Neuronal stem cell (in vitro differentiated cells): ENCODE results near the gene CHPF2.

ENCODE experiments used
- DNase-seq: peaks from one replicate; pipeline ENCODE4 v3.0.0-alpha.2; 2013; ENCODE audit warnings: low spot score
- H2AFZ ChIP-seq: one replicate; pipeline ENCODE4 v1.6.1; 2013; ENCODE audit warnings: mild to moderate bottlenecking, low read length, inconsistent platforms
- H2AK5ac ChIP-seq: 2 replicates; pipeline ENCODE4 v1.6.1; 2013; ENCODE audit warnings: low read depth, mild to moderate bottlenecking, inconsistent platforms, low read length, moderate library complexity, mixed read lengths
- H2BK120ac ChIP-seq: 2 replicates; pipeline ENCODE4 v1.6.1; 2013; ENCODE audit warnings: low read depth, mild to moderate bottlenecking, inconsistent platforms, low read length, moderate library complexity, mixed read lengths
- H2BK12ac ChIP-seq: one replicate; pipeline ENCODE4 v1.6.1; 2013; ENCODE audit warnings: low read length, inconsistent platforms
- H2BK15ac ChIP-seq: 2 replicates; pipeline ENCODE4 v1.6.1; 2013; ENCODE audit warnings: mild to moderate bottlenecking, low read length, inconsistent platforms, mixed read lengths
- H2BK5ac ChIP-seq: one replicate; pipeline ENCODE4 v1.6.1; 2013; ENCODE audit warnings: inconsistent platforms, mild to moderate bottlenecking, low read length, moderate library complexity
- H3K14ac ChIP-seq: one replicate; pipeline ENCODE4 v1.6.1; 2013; ENCODE audit warnings: low read length, inconsistent platforms
- H3K18ac ChIP-seq: 2 replicates; pipeline ENCODE4 v1.6.1; 2013; ENCODE audit warnings: low read length, inconsistent platforms
- H3K23ac ChIP-seq: 2 replicates; pipeline ENCODE4 v1.6.1; 2013; ENCODE audit warnings: low read depth, mild to moderate bottlenecking, mixed read lengths, low read length, inconsistent platforms; ENCODE audit not compliant: poor library complexity
- H3K27ac ChIP-seq: replicated peaks from 3 replicates; pipeline ENCODE4 v1.5.1; 2013; ENCODE audit warnings: low read length, inconsistent platforms
- H3K27me3 ChIP-seq, 3 experiments: 2 replicates each; pipeline ENCODE4 v1.6.1; 2013; ENCODE audit warnings: low read length in 3 of 3, mild to moderate bottlenecking in 2 of 3, inconsistent platforms in 1 of 3, low read depth in 1 of 3, mixed read lengths in 1 of 3, moderate library complexity in 1 of 3; ENCODE audit not compliant: control insufficient read depth in 3 of 3, insufficient read depth in 3 of 3
- H3K36me3 ChIP-seq, 2 donors: replicated peaks in 1 of 2; 2 replicates each; pipeline ENCODE4 v1.6.1; 2013; ENCODE audit warnings: low read length in 2 of 2; ENCODE audit not compliant: control insufficient read depth in 2 of 2, insufficient read depth in 2 of 2
- H3K4ac ChIP-seq: 2 replicates; pipeline ENCODE4 v1.6.1; 2013; ENCODE audit warnings: inconsistent platforms, mild to moderate bottlenecking, low read length, moderate library complexity
- H3K4me1 ChIP-seq, 2 donors: 1 replicate in 1 of 2; 2 replicates in 1 of 2; pipeline ENCODE4 v1.6.1; 2013; ENCODE audit warnings: low read length in 2 of 2, low read depth in 1 of 2; ENCODE audit not compliant: control insufficient read depth in 2 of 2, insufficient read depth in 1 of 2
- H3K4me2 ChIP-seq: one replicate; pipeline ENCODE4 v1.6.1; 2013; ENCODE audit warnings: mild to moderate bottlenecking, low read length, inconsistent platforms; ENCODE audit not compliant: insufficient read depth, poor library complexity, severe bottlenecking
- H3K4me3 ChIP-seq, 2 donors: 2 replicates each; pipeline ENCODE4 v1.5.1; 2013; ENCODE audit warnings: low read length in 2 of 2, mild to moderate bottlenecking in 2 of 2, inconsistent platforms in 1 of 2, moderate library complexity in 1 of 2
- H3K79me1 ChIP-seq: one replicate; pipeline ENCODE4 v1.6.1; 2013; ENCODE audit warnings: low read depth, mild to moderate bottlenecking, inconsistent platforms, low read length, moderate library complexity
- H3K9ac ChIP-seq: one replicate; pipeline ENCODE4 v1.6.1; 2013; ENCODE audit warnings: mild to moderate bottlenecking, low read depth, low read length, inconsistent platforms; ENCODE audit not compliant: poor library complexity
- H3K9me3 ChIP-seq, 2 donors: replicated peaks in 1 of 2; 2 replicates each; pipeline versions ENCODE3 to v1.6.1; 2013; ENCODE audit warnings: low read length in 2 of 2, mild to moderate bottlenecking in 2 of 2, inconsistent platforms in 1 of 2, low read depth in 1 of 2, mixed read lengths in 1 of 2, moderate library complexity in 1 of 2; ENCODE audit not compliant: control insufficient read depth in 2 of 2, insufficient read depth in 1 of 2
- H4K8ac ChIP-seq: one replicate; pipeline ENCODE4 v1.6.1; 2013; ENCODE audit warnings: low read depth, mild to moderate bottlenecking, inconsistent platforms, low read length, moderate library complexity
- H4K91ac ChIP-seq: one replicate; pipeline ENCODE4 v1.6.1; 2013; ENCODE audit warnings: low read length, low read depth, mild to moderate bottlenecking, inconsistent platforms; ENCODE audit not compliant: poor library complexity
- WGBS, 2 donors: extraction: QIAGEN DNeasy Blood & Tissue Kit; methylation state at CpG; one replicate each; pipeline ENCODE4 v1.1.7; 2013; ENCODE audit warnings: missing lambda C conversion rate in 2 of 2, mixed read lengths in 1 of 2; ENCODE audit not compliant: insufficient read length in 2 of 2, insufficient replicate concordance in 1 of 2; ENCODE audit errors: extremely low coverage in 2 of 2; 5-methylcytosine and 5-hydroxymethylcytosine counted together

Gene CHPF2

GRCh38 chr7:151260471-151260870 is 28.2 kb downstream of the CHPF2 start:
- Histone ChIP-seq H2AK5ac (no peak overlapping the region), H3K4ac (no peak overlapping the region), H3K14ac (no peak overlapping the region), H3K27me3 (peaks cover 0 to 30% (median 0%) of the 10 kb centered on the region in 3 experiments), H3K23ac (no peak overlapping the region), H2BK5ac (no peak overlapping the region), H2BK12ac (no peak overlapping the region), H3K9ac (no peak overlapping the region), H4K91ac (peak overlapping the region; percentile 38), H3K27ac (no peak overlapping the region), H2BK120ac (no peak overlapping the region), H4K8ac (no peak overlapping the region), H2BK15ac (no peak overlapping the region), H3K79me1 (peaks cover 1% of the 10 kb centered on the region), H3K18ac (peak overlapping the region; percentile 20), H3K4me3 (peak overlapping the region in 1 of 2 donors; percentile 53), H2AFZ (no peak overlapping the region), H3K4me2 (no peak overlapping the region), H3K9me3 (no peaks in the 10 kb centered on the region), H3K36me3 (no peaks in the 10 kb centered on the region), H3K4me1 (no peaks in the 10 kb centered on the region)
- no peak for DNase-seq
- WGBS, 2 donors: no CpG with 5 or more reads among the region's 11 CpGs

GRCh38 chr7:151260883-151261282 is 28.6 kb downstream of the CHPF2 start:
- H3K4me1 ChIP-seq: no peaks in the 10 kb centered on the region
- no peak overlapping the region for H2BK15ac ChIP-seq
- no peak overlapping the region for H4K91ac ChIP-seq
- no peak overlapping the region for H3K18ac ChIP-seq
- no peak overlapping the region for H3K27ac ChIP-seq
- no peak overlapping the region for H3K9ac ChIP-seq
- H2BK5ac ChIP-seq: no peak overlapping the region
- no peak overlapping the region for H4K8ac ChIP-seq
- H3K9me3 ChIP-seq: no peaks in the 10 kb centered on the region
- peak overlapping the region in 1 of 2 donors; percentile 25 for H3K4me3 ChIP-seq
- no peak overlapping the region for H2AFZ ChIP-seq
- H3K79me1 ChIP-seq: peaks cover 1% of the 10 kb centered on the region
- H2BK12ac ChIP-seq: no peak overlapping the region
- H2BK120ac ChIP-seq: no peak overlapping the region
- no CpG with 5 or more reads among the region's 8 CpGs for WGBS, 2 donors
- H2AK5ac ChIP-seq: no peak overlapping the region
- no peak for DNase-seq
- no peak overlapping the region for H3K4ac ChIP-seq
- H3K27me3 ChIP-seq: peaks cover 0 to 28% (median 0%) of the 10 kb centered on the region in 3 experiments
- H3K4me2 ChIP-seq: no peak overlapping the region
- no peak overlapping the region for H3K23ac ChIP-seq
- H3K14ac ChIP-seq: no peak overlapping the region
- H3K36me3 ChIP-seq: no peaks in the 10 kb centered on the region

GRCh38 chr7:151261529-151261928 is 29.2 kb downstream of the CHPF2 start:
- Histone ChIP-seq H2BK5ac (no peak overlapping the region), H3K9ac (no peak overlapping the region), H3K27me3 (peaks cover 0 to 24% (median 0%) of the 10 kb centered on the region in 3 experiments), H3K23ac (no peak overlapping the region), H3K9me3 (no peaks in the 10 kb centered on the region), H4K8ac (no peak overlapping the region), H2AFZ (no peak overlapping the region), H2BK15ac (no peak overlapping the region), H3K14ac (no peak overlapping the region), H2BK120ac (no peak overlapping the region), H3K4me2 (no peak overlapping the region), H3K4me1 (no peaks in the 10 kb centered on the region), H3K4me3 (no peak overlapping the region), H2BK12ac (no peak overlapping the region), H3K18ac (no peak overlapping the region), H3K79me1 (no peaks in the 10 kb centered on the region), H2AK5ac (no peak overlapping the region), H4K91ac (no peak overlapping the region), H3K36me3 (no peaks in the 10 kb centered on the region), H3K4ac (no peak overlapping the region), H3K27ac (no peak overlapping the region)
- DNase-seq: no peak
- WGBS, 2 donors: no CpG with 5 or more reads among the region's 10 CpGs

GRCh38 chr7:151264615-151265014 is 32.3 kb downstream of the CHPF2 start:
- no peaks in the 10 kb centered on the region for H3K79me1 ChIP-seq
- H3K4me3 ChIP-seq: peak overlapping the region in 1 of 2 donors; percentile 30
- no peak overlapping the region for H3K18ac ChIP-seq
- H4K91ac ChIP-seq: no peak overlapping the region
- H2AFZ ChIP-seq: no peak overlapping the region
- no peaks in the 10 kb centered on the region for H3K36me3 ChIP-seq
- no peak overlapping the region for H2BK120ac ChIP-seq
- H3K9ac ChIP-seq: no peak overlapping the region
- no CpG with 5 or more reads among the region's 5 CpGs for WGBS, 2 donors
- no peak overlapping the region for H3K4me2 ChIP-seq
- no peak overlapping the region for H2BK15ac ChIP-seq
- H3K9me3 ChIP-seq: no peaks in the 10 kb centered on the region
- no peak overlapping the region for H3K27ac ChIP-seq
- H2BK5ac ChIP-seq: no peak overlapping the region
- no peak overlapping the region for H3K14ac ChIP-seq
- no peak overlapping the region for H2AK5ac ChIP-seq
- peaks cover 0 to 22% (median 0%) of the 10 kb centered on the region in 3 experiments for H3K27me3 ChIP-seq
- H3K23ac ChIP-seq: peak overlapping the region; percentile 17
- H3K4ac ChIP-seq: no peak overlapping the region
- H3K4me1 ChIP-seq: no peaks in the 10 kb centered on the region
- no peak for DNase-seq
- no peak overlapping the region for H4K8ac ChIP-seq
- no peak overlapping the region for H2BK12ac ChIP-seq
